HCT116 (cell line): ENCODE measurements around the gene CTNND2. TPM values are rescaled to one million over a fixed set of nuclear protein-coding genes. Genes with fewer than 3 reads are reported as not detected.

Experiments used
- ATAC-seq: fragments of 200-7000 bp; cut with Tn5 transposase; 2 replicates; pipeline ENCODE4 v1.9.1; 2020; ENCODE audit warnings: mild to moderate bottlenecking, moderate library complexity
- BruUV-seq: library from RNA; stranded (reverse); fragments of 400-500 nt; replicated peaks from 2 replicates; lab custom pipeline; 2021; lab: Mats Ljungman, UMichigan
- CTCF ChIA-PET: fragments of 300-600 bp; sonication (Branson Sonifier 250); formaldehyde crosslinking; loops from one replicate; lab custom pipeline; 2021; ENCODE audit warnings: antibody characterized with exemption; lab: Charles Lee
- POLR2A ChIA-PET: fragments of 300-600, 350-600 bp; sonication (Branson Sonifier 250); formaldehyde crosslinking; loops from one replicate; lab custom pipeline; 2021; ENCODE audit warnings: antibody characterized with exemption; lab: Charles Lee
- RAD21 ChIA-PET, 2 experiments: fragments of 300-600 bp; sonication (Branson Sonifier 250); formaldehyde crosslinking; loops; one replicate each; lab custom pipeline; 2023; ENCODE audit warnings: low total read pairs in 2 of 2; ENCODE audit not compliant: uncharacterized antibody in 2 of 2, unreplicated experiment in 2 of 2, low non-redundant PET in 1 of 2; lab: Charles Lee
- DNase-seq: peaks from one replicate; pipeline ENCODE4 v3.0.0-alpha.2; 2010; ENCODE audit warnings: low read depth, low spot score
- H2AFZ ChIP-seq: fragments of 200-600 bp; shearing (Covaris generic), sonication (generic); 2 replicates; pipeline ENCODE4 v1.6.1; 2017; ENCODE audit warnings: low read depth, mixed run types, mixed read lengths, antibody characterized with exemption, low read length; ENCODE audit not compliant: poor library complexity, severe bottlenecking
- H3K27ac ChIP-seq: 2 replicates; pipeline ENCODE4 v1.5.1; 2012; ENCODE audit warnings: low read depth, low read length
- H3K27me3 ChIP-seq: fragments of 200-600 bp; sonication (generic); 2 replicates; pipeline ENCODE4 v1.6.1; 2016; ENCODE audit warnings: mixed run types, low read length, mixed read lengths; ENCODE audit not compliant: insufficient read depth
- H3K36me3 ChIP-seq, 2 experiments: fragments of 200-500 bp in 1 of 2; fragments of 200-600 bp in 1 of 2; sonication (Bioruptor generic) in 1 of 2; sonication (generic) in 1 of 2; 2 replicates each; pipeline versions ENCODE4 v1.5.1 to v1.6.1; 2014 to 2016; ENCODE audit warnings: low read length in 2 of 2, inconsistent platforms in 1 of 2, mixed read lengths in 1 of 2, mixed run types in 1 of 2; ENCODE audit not compliant: insufficient read depth in 2 of 2, control insufficient read depth in 1 of 2
- H3K4me1 ChIP-seq, 2 experiments: fragments of 200-600 bp in 1 of 2; sonication (generic) in 1 of 2; 2 replicates each; pipeline versions ENCODE4 v1.5.1 to v1.6.1; 2012 to 2017; ENCODE audit warnings: low read length in 2 of 2, inconsistent platforms in 1 of 2, mild to moderate bottlenecking in 1 of 2, mixed read lengths in 1 of 2, mixed run types in 1 of 2, moderate library complexity in 1 of 2; ENCODE audit not compliant: insufficient read depth in 2 of 2, control insufficient read depth in 1 of 2
- H3K4me2 ChIP-seq: fragments of 200-600 bp; sonication (generic); 2 replicates; pipeline ENCODE4 v1.6.1; 2017; ENCODE audit warnings: mixed run types, low read length, mixed read lengths
- H3K4me3 ChIP-seq, 2 experiments: fragments of 200-600 bp in 1 of 2; sonication (generic) in 1 of 2; replicated peaks in 1 of 2; 2 replicates each; pipeline ENCODE4 v1.5.1; 2011 to 2016; ENCODE audit warnings: low read length in 2 of 2, control low read depth in 1 of 2, low read depth in 1 of 2, mild to moderate bottlenecking in 1 of 2, mixed read lengths in 1 of 2, mixed run types in 1 of 2
- H3K79me2 ChIP-seq: fragments of 200-600 bp; sonication (generic); 2 replicates; pipeline ENCODE4 v1.6.1; 2017; ENCODE audit warnings: mild to moderate bottlenecking, mixed run types, low read length, moderate library complexity, mixed read lengths; ENCODE audit not compliant: insufficient read depth
- H3K9ac ChIP-seq: fragments of 200-600 bp; sonication (generic); 2 replicates; pipeline ENCODE4 v1.6.1; 2016; ENCODE audit warnings: low read length, mixed read lengths
- H3K9me2 ChIP-seq: fragments of 200-600 bp; sonication (generic), shearing (Covaris generic); 2 replicates; pipeline ENCODE4 v1.6.1; 2017; ENCODE audit warnings: mixed run types, mild to moderate bottlenecking, moderate library complexity; ENCODE audit not compliant: insufficient read depth
- H3K9me3 ChIP-seq, 2 experiments: fragments of 200-500 bp in 1 of 2; fragments of 200-600 bp in 1 of 2; sonication (Bioruptor generic) in 1 of 2; sonication (generic) in 1 of 2; 2 replicates each; pipeline ENCODE4 v1.6.1; 2014 to 2017; ENCODE audit warnings: low read length in 2 of 2, mixed read lengths in 2 of 2, inconsistent platforms in 1 of 2, low read depth in 1 of 2, mild to moderate bottlenecking in 1 of 2, mixed run types in 1 of 2, moderate library complexity in 1 of 2; ENCODE audit not compliant: control insufficient read depth in 1 of 2, insufficient read depth in 1 of 2
- H4K20me1 ChIP-seq: fragments of 200-600 bp; sonication (generic), shearing (Covaris generic); 2 replicates; pipeline ENCODE4 v1.6.1; 2017; ENCODE audit warnings: mixed run types, mild to moderate bottlenecking, moderate library complexity; ENCODE audit not compliant: insufficient read depth
- CBX3 ChIP-seq: IDR thresholded peaks from 2 replicates; pipeline ENCODE4 v1.6.1; 2012; ENCODE audit warnings: low read depth
- CTCF ChIP-seq, 3 experiments: fragments of 200-600 bp in 1 of 3; sonication (generic) in 1 of 3; IDR thresholded peaks in 2 of 3; conservative IDR thresholded peaks in 1 of 3; 2 replicates each; pipeline ENCODE4 v1.5.1; 2012 to 2017; ENCODE audit warnings: low read depth in 2 of 3, low read length in 2 of 3, antibody characterized with exemption in 1 of 3, borderline replicate concordance in 1 of 3, control low read depth in 1 of 3, mild to moderate bottlenecking in 1 of 3, mixed read lengths in 1 of 3, mixed run types in 1 of 3, moderate library complexity in 1 of 3; ENCODE audit not compliant: insufficient read depth in 1 of 3
- EGR1 ChIP-seq: IDR thresholded peaks from 2 replicates; pipeline ENCODE4 v1.6.1; 2012; ENCODE audit warnings: low read depth
- EZH2phosphoT487 ChIP-seq: fragments of 200-600 bp; IDR thresholded peaks from 2 replicates; pipeline ENCODE4 v1.6.1; 2018; ENCODE audit warnings: antibody characterized with exemption, borderline replicate concordance
- FOSL1 ChIP-seq: IDR thresholded peaks from 2 replicates; pipeline ENCODE4 v1.6.1; 2012; ENCODE audit warnings: low read depth
- JUND ChIP-seq: IDR thresholded peaks from 2 replicates; pipeline ENCODE4 v1.6.1; 2012
- POLR2A ChIP-seq: IDR thresholded peaks from 2 replicates; pipeline ENCODE4 v1.7.0; 2011; ENCODE audit warnings: borderline replicate concordance; ENCODE audit not compliant: insufficient read depth, insufficient read length; ENCODE audit errors: extremely low read depth
- RAD21 ChIP-seq: IDR thresholded peaks from 2 replicates; pipeline ENCODE4 v1.6.1; 2012; ENCODE audit warnings: low read depth, mild to moderate bottlenecking
- REST ChIP-seq: IDR thresholded peaks from 2 replicates; pipeline ENCODE4 v1.6.1; 2012; ENCODE audit warnings: low read depth
- SIN3A ChIP-seq: IDR thresholded peaks from 2 replicates; pipeline ENCODE4 v1.6.1; 2012; ENCODE audit warnings: low read depth
- SP1 ChIP-seq: IDR thresholded peaks from 2 replicates; pipeline ENCODE4 v1.6.1; 2012; ENCODE audit warnings: low read depth
- SRF ChIP-seq: IDR thresholded peaks from 2 replicates; pipeline ENCODE4 v1.6.1; 2012; ENCODE audit warnings: low read depth
- TCF7L2 ChIP-seq: IDR thresholded peaks from 2 replicates; pipeline ENCODE4 v1.7.0; 2011; ENCODE audit warnings: borderline replicate concordance, inconsistent platforms; ENCODE audit not compliant: insufficient read depth, insufficient read length; ENCODE audit errors: extremely low read depth
- YY1 ChIP-seq: IDR thresholded peaks from 2 replicates; pipeline ENCODE4 v1.6.1; 2011; ENCODE audit warnings: low read length, low read depth, moderate library complexity, mild to moderate bottlenecking; ENCODE audit not compliant: insufficient replicate concordance; ENCODE audit errors: extremely low read depth
- ZFX ChIP-seq: fragments of 450-650 bp; IDR thresholded peaks from 2 replicates; pipeline ENCODE4 v1.6.1; 2017
- ZNF274 ChIP-seq: fragments of 200-500 bp; sonication (Bioruptor generic); IDR thresholded peaks from 2 replicates; pipeline ENCODE4 v1.6.1; 2014; ENCODE audit warnings: mild to moderate bottlenecking, low read depth, low read length, inconsistent platforms
- intact Hi-C: fragments of 100-400 bp; cut with micrococcal nuclease; formaldehyde crosslinking; loops from 2 replicates; pipeline ENCODE4 v1.10.0; 2022
- total RNA-seq: library from RNA; stranded (reverse); gene quantifications from one replicate; pipeline ENCODE4 v1.2.1, GENCODE V29; 2021; ENCODE audit not compliant: unreplicated experiment
- TF ChIP-seq, protein P1 (sequence below): IDR thresholded peaks from 2 replicates; pipeline ENCODE4 v1.6.1; 2012
- TF ChIP-seq, protein P2 (sequence below): IDR thresholded peaks from 2 replicates; pipeline ENCODE4 v1.6.1; 2012

The CTNND2 gene
- total RNA-seq, 1 experiment from 2014 or later = not detected

GRCh38 chr5:11711932-11712331 is 192.3 kb downstream of the CTNND2 start:
- Histone ChIP-seq H3K4me2 (no peak overlapping the region), H3K27me3 (no peaks in the 10 kb centered on the region), H2AFZ (no peak overlapping the region), H3K9ac (no peak overlapping the region), H3K4me3 (no peak overlapping the region), H4K20me1 (no peaks in the 10 kb centered on the region), H3K27ac (no peak overlapping the region), H3K79me2 (no peaks in the 10 kb centered on the region), H3K9me2 (no peaks in the 10 kb centered on the region), H3K4me1 (no peaks in the 10 kb centered on the region), H3K9me3 (peaks cover 5 to 10% of the 10 kb centered on the region in 2 experiments; a peak in 2 of 4 replicates), H3K36me3 (no peaks in the 10 kb centered on the region)
- no peak for ATAC-seq
- DNase-seq = no peak
- CTCF ChIA-PET = no interaction called here
- POLR2A ChIA-PET = no interaction called here
- BruUV-seq = no TSS peak
- no peak for TF ChIP-seq ZFX
- no peak for TF ChIP-seq TCF7L2
- TF ChIP-seq REST = no peak
- TF ChIP-seq YY1 = no peak
- TF ChIP-seq SP1 = no peak
- TF ChIP-seq JUND = no peak
- no peak for TF ChIP-seq POLR2A
- TF ChIP-seq SIN3A = no peak
- no peak for TF ChIP-seq ZNF274
- TF ChIP-seq CTCF (IDR thresholded peaks at IDR 0.05 in 2 of 3, conservative IDR thresholded peaks at IDR 0.05 in 1 of 3; ENCODE audit: borderline replicate concordance in 1 of 3, insufficient read depth in 1 of 3, low read depth in 2 of 3, low read length in 2 of 3) = no peak
- TF ChIP-seq EZH2phosphoT487 = no peak
- TF ChIP-seq, protein P1, sequence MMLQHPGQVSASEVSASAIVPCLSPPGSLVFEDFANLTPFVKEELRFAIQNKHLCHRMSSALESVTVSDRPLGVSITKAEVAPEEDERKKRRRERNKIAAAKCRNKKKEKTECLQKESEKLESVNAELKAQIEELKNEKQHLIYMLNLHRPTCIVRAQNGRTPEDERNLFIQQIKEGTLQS = no peak
- no peak for TF ChIP-seq RAD21
- TF ChIP-seq FOSL1 = no peak
- no peak for TF ChIP-seq CBX3
- TF ChIP-seq, protein P2, sequence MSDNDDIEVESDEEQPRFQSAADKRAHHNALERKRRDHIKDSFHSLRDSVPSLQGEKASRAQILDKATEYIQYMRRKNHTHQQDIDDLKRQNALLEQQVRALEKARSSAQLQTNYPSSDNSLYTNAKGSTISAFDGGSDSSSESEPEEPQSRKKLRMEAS = no peak
- no peak for TF ChIP-seq EGR1
- no peak for TF ChIP-seq SRF
- intact Hi-C loops = no loop called here
- RAD21 ChIA-PET = no interaction called here
